LNCAP (cell line): ENCODE data around the gene RUNX2.

Source experiments
- CTCF ChIP-seq: fragments of 450-650 bp; IDR thresholded peaks from 2 replicates; pipeline ENCODE4 v1.5.1; 2017; ENCODE audit warnings: mild to moderate bottlenecking

RUNX2 gene

GRCh38 chr6:45486736-45487135 is 158.6 kb downstream of the RUNX2 start:
- no peak for TF ChIP-seq CTCF

GRCh38 chr6:45487645-45488044 is 159.5 kb downstream of the RUNX2 start:
- TF ChIP-seq CTCF, result no peak

GRCh38 chr6:45488269-45488668 is 160.1 kb downstream of the RUNX2 start:
- TF ChIP-seq CTCF, result no peak

- TF ChIP-seq CTCF, result no peak
Observed at GRCh38 chr6:45488889-45489288, 160.8 kb downstream of the RUNX2 start.

- no peak for TF ChIP-seq CTCF
Observed at GRCh38 chr6:45491048-45491735, 163.1 kb downstream of the RUNX2 start.

GRCh38 chr6:45491874-45492273 is 163.7 kb downstream of the RUNX2 start:
- TF ChIP-seq CTCF, result no peak

GRCh38 chr6:45493761-45494160 is 165.6 kb downstream of the RUNX2 start:
- TF ChIP-seq CTCF, result no peak
